Umbilical cord (tissue), 2 donors: ENCODE results near the gene ANKRD35. TPM values are rescaled to one million over a fixed set of nuclear protein-coding genes. Genes with fewer than 3 reads are reported as not detected.

ENCODE experiments used
- DNase-seq: peaks from one replicate; pipeline ENCODE4 v3.0.0-alpha.2; 2015; ENCODE audit warnings: low spot score
- total RNA-seq: library from RNA; depleted of rRNA; stranded (reverse); fragments of >200 nt; gene quantifications from one replicate; pipeline ENCODE4 v1.2.3, GENCODE V29; 2014; ENCODE audit warnings: low replicate concordance; ENCODE audit not compliant: insufficient read depth

Gene ANKRD35
- total RNA-seq, 1 donor from 2014 or later = 0.72 TPM

DNA sequence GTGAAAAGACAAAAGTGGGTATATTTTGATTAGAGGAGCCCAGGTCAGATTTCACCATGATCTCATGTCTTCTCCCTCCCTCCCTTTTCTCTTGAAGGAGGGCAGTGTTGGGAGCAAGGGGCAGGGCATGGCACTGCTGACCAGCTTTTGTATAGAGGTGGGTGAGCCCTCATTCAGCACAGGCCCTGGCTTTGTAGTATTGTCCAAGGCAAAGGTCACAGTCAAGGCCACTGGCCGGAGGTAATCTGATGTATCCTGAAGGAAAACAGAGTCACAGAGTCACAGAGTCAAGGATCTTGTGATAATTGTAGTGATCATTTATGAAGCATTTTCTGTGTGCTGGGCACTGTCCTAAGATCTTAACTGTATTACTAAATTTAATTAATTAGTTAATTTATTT lies 12.3 kb upstream of the ANKRD35 start:
- DNase-seq = no peak

DNA sequence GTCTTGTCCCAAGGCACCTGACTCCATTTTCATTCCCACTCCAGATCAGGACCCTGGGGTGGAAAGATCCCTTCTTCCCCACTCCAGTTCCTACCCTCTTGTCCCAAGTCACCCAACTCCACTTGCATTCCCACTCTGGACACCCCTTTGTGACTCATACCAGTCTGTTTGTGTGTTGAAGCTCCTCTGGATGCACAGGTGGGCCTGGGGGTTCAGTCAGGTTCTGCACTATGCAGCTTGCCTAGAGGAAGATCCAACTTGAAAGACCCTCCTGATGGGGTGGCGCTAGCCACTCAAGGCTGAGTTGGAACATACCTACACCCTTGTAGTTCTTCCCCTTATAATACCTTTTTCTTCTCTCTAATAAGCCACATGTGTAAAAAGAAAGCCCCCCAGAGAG lies 9.8 kb upstream of the ANKRD35 start:
- DNase-seq = no peak

DNA sequence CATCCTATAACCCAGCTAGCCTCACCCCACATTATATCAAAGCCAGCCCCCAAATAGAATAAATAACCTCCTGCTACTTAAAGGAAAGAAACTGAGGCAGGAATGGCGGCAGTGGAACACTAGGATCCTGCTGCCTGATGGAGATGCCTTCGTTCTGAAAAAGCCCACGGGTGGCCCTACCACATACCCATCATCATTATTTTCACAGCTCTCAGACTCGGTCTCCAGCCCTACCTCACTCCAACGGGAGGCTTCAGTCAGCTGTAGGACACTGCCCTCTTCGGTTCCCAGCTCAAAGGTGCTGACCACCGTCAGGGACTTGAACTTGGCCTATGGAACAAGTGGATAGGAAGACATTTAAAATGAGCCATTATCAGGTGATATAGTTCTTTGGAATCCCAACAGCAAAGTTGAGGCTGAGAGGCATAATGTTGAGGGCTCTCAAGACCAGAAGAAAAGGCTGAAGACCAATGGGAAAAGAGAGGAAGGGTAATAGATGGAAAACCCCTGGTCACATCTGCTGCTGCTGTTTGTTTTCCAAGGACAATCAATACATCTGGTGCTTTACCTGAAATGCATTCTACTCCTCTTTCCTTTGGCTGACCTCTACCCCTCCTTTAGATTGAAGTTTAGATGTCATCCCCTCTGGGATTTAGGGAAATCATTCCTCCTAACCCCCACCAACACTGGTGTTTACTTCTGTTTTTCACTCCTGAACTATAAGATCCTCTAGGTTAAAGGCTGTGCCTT lies 7.8 kb upstream of the ANKRD35 start:
- DNase-seq = no peak

DNA sequence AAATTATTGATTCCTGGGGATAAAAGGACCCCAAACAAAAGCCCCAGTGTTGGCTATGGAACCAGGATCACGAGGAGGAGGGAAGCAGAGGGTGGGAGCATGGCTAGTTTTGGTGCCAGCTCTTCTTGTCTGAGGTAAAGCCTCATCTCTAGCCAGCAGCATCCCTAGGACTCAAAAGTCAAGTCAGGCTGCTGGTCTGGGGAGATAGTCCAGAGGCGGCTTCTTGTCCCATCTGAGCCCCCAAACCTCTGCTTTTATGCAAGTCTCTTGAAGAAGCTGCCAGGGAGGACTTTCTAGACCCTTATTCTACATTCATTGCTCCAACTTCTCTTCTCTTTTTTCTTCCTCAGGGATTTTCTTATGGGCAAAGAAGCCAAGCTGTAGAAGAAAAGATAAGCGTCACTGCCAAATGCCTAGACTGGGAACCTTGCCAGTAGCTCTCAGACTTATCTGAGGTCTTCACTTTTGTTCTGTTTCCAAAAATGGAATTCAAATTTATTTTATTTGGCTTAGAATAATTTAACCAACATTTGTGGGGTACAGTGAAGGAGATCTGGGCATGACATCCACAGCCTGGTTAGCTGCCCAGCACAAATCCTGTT lies 6.9 kb upstream of the ANKRD35 start:
- DNase-seq = peak; percentile 87

DNA sequence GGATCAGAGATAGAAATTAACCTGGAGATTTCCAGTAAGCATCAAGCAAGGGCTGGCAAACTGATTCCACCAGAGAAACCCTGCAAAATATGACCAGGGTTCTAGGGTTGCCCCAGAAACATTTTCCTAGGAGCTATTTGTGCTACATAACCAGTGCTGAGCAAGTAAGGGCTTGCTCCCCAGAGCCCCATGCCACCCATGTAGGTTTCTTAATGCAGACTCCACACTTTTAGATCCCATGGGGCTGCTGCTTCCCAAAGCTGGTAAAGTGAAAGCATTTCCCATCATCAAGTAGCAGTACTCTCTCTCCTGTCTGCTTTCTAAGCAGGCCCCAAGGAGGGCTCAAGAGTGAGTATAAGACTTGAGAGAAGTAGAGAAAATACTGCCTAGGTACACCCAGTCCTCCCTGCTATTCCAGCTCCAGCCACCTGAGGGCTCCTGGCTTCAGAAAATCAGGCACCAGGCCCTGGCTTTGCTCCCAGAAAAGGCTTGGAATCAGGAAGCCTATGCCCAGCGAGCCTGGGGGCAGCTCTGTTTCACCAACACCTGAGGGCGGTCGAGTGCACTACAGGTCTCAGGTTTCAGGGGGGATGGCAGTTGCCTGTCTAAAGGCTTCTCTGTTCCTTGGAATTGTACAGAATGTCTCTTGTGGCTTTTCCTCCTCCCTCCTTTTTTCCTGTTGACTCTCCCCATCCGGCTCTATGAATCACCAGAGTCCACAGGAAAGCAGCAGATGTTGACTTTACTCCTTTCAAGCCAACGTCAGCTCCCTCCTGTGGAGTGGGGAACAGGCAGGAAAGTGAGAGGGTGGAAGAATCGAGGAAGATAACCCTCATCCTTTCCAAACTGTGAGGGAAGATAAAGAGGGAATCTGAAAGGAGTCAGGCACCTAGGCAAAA lies 6.2 kb upstream of the ANKRD35 start:
- peak; percentile 96 for DNase-seq

DNA sequence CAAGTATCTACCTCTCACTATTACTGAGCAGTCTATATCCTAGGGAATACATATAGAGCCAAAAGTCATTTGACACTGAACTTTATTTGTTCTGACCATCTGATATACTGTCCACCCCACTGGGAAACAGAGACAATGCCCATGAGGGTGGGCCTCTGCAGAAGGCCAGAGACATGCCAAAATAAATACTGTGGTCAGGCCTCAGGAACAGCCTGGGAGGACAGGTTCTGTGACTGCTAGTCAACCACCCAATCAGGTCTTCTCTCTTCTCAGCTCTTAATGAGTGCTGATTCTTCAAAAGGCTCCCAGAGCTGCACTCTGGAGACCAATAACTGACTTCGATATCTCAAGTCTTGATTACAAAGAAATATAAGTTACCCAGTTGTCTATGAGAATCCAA lies 5.5 kb upstream of the ANKRD35 start:
- peak; percentile 24 for DNase-seq

DNA sequence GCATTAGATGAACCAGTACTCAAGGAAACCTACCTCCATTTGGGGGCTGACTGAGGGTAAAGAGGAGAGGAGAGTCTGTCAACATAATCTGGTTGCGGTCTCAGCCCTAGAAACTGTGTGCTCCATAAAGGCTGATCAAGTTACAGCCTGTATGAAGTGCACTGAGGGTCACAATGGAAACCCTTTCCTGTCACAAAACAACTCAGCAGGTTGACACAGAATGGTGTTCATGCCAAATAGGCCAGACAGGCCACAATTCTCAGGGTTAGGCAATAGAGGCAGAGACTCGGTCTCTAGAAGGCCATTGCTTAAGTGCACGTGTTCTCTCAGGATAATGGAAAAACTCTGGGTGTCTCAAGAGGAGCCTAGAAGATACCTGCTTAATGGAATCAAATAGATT lies 4.1 kb upstream of the ANKRD35 start:
- DNase-seq = no peak

DNA sequence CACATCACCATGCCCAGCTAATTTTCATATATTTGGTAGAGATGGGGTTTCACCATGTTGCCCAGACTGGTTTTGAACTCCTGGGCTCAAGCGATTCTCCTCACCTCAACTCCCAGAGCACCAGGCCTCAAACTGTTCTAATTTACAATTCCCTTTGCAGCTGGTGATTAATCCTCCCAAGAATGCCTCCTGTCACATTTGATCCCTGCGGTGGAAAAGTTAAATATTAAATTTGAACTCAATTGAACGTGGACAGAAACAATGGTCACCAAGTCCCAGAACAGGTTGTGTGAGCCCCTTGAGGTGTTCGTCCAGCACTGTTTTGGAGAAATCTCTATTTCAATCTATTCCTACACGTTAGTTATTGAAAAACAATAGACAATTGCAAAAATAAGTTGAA lies 2.0 kb upstream of the ANKRD35 start:
- DNase-seq = no peak

DNA sequence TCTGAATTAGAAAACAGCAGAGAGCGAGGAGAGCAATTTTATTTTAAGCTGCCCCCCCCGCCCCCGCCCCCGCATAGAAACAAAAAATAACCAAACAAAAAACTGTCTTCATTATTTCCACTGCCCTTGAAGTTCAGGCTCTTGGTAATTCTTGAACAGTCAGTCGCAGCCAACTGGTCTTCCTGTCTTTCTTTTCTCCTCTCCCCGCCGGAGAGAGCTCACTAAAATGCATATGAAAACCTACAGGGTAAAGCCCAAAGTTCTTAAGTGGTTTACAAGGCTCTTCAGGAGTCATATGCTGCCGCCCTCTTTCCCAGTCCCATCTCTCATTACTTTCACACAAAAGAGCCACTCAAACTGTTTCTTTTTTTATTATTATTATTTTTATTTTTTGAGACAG lies 1.1 kb upstream of the ANKRD35 start:
- no peak for DNase-seq

DNA sequence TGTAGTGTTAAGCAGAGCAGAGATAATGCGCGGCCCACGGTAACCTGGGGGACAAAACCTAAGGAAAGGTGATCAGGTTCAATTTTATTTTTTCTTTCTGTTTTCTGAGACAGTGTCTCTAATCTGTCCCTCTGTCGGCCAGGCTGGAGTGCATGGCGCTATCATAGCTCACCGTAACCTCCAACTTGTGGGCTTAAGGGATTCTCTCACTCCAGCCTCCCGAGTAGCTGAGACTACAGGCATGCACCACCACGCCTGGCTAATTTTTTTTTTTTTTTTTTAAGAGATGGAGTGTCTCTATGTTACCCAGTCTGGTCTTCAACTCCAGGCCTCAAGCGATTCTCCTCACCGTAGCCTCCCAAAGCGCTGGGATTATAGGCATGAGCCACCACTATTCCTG lies 724 bp upstream of the ANKRD35 start:
- DNase-seq = no peak

DNA sequence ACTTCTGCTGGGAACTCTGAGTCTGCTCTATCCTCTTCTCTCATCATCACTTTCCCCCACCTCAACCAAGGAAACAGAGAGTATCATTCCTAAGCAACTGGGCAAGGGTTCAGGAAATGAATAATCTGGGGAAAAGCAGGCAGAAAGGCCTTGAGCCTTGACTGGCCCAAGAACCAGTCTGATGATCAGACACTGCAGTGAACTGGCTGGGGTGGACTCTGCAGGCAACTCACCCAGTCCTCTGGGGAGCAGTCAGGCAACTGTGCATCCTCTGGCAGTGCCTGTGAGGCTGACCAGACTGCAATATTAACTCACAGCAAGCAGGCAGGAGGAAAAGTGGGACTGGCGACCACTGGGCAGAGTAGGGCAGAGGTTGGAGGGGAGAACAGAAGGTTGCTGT lies 991 bp downstream of the ANKRD35 start:
- no peak for DNase-seq

DNA sequence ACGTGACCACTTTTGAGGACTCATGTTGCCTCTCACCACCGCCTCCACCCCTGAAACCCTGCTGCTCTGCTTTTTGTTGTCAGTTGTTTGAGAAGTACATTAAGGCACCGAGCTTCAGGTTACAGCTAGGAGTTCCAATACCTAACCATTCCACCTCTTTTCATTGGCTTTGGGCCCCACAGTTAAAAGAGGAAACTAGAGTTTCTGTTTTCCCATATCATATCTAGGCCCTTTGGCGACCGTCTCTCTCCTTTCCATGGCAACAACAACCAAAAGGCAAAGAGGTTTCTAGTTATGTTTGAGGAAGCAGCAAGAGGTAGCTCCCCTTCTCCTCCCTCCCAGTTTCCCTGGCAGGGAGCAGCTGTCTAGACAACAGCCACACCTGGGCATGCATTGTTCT lies 5.9 kb downstream of the ANKRD35 start:
- DNase-seq = no peak

DNA sequence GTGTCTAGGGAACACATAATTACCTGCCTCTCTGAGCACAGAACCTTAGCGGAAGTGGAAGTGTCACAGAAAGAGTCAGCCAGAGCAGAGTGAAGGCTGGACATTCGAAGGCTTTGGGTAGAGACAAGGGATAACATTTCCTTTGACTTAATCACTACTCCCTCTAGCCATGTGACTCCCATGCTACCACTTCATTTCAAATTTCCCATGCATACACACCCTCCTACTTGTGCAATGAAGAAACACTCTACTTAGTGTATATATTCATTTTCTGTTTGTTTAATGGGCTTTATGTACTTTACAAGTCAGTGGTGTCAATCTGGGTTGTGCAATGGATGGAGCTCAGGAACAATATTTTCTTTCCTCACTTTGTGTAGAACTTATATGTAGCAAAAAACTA lies 6.9 kb downstream of the ANKRD35 start:
- DNase-seq = no peak

DNA sequence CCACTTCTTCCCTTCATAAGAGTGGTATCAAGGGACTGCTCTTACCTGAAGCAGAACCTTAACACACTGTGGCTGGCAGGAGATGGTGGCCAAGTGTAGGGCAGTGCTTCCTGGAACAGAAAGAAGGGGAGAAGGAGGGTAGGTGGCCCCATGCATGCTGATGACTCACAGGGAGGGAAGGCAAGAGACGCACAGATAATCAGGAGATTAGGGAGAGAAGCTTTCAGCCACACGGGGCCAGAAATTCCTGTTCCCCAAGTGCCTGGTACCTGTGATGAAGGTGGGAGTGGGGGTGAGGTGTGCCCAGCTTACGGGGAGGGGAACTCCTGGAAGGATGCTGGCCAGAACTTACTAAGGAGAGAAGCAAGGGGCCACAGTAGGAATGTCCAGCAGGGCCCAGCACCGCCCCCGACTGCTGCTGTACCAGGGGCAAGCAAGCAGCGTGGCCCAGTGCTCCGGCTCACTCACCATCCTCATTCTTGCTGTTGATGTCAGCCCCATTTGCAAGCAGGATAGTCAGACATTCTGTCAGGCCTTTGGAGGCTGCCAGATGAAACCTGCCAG lies 7.7 kb downstream of the ANKRD35 start:
- peak; percentile 22 for DNase-seq

DNA sequence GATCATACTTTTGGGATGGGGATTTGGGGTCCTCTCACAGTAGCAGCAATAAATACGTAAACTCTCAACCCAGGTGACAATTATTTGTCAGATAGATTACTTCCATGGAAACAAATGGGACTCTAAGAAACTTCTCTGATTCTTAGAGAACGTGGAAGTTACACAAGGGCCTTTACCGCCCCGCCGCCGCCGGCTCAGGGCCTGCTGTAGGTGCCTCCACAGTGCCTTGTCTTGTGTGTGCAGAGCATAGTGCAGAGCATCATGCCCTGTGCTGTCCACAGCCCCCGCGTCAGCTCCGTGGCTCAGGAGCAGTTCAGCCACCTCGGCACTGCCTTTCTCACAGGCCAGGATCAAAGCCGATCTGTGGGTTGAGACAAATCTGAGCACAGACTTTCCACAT lies 11.0 kb downstream of the ANKRD35 start:
- no peak for DNase-seq

DNA sequence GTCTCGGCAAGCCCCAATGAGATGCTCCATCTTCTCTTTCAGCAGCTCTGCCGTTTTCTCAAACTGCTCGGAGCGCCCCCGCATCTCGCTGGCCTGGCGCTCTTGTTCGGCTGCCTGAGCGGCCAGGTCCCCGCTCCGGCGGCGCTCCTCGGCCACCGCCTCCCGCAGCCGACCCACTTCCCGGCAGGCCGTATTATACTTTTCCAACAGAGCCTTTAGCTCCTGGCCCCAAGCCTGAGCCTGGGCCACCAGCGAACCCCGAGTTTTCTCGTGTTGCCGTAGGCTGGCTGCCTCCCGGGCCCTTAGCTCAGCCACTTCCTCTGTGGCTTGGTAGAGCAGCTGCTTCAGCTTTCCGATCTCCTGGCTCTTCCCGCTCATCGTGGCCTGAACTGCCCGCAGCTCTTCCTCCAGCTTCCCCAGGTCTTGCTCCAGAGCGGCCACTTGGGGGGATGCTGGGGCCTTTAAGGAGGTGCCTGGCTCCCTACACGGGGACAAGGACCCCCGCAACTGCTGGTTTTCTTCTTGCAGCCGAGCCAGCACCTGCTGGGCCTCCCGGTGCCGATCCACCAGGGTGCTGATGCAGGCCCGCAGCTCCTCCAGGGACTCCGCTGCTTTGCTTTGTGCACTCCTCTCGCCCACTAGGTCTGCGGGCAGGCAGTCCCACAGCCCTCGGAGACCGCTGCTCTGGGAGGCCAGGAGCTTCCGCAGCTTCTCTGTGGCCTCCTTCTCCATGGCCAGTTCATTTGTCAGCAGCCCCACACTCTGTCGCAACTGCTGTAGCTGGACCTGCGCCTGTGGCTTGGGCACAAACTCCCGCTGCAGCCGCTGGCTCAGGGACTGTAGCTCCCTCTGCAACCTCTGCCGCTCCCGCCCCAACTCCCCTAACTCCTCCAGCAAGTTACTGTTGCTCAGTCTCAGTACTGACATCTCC lies 13.4 kb downstream of the ANKRD35 start:
- DNase-seq = peak; percentile 70

DNA sequence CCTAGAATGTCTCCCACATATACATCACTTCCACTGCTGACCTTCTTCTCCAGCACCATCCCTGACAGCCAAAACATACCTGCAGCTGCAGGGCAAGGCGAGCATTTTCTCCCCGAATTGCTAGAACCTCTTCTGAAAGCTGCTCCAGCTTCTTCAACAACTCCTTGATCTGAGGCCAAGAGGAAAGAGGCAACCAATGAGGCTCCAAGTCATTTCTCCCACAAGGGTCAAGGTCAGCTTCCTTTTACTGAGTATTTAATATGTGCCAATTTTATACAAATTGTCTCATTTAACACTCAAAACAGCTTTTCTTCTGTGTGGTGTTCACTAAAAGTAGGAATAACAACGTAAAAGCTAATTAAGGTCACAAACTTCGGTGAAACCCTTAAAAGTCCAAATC lies 17.4 kb downstream of the ANKRD35 start:
- DNase-seq = no peak

DNA sequence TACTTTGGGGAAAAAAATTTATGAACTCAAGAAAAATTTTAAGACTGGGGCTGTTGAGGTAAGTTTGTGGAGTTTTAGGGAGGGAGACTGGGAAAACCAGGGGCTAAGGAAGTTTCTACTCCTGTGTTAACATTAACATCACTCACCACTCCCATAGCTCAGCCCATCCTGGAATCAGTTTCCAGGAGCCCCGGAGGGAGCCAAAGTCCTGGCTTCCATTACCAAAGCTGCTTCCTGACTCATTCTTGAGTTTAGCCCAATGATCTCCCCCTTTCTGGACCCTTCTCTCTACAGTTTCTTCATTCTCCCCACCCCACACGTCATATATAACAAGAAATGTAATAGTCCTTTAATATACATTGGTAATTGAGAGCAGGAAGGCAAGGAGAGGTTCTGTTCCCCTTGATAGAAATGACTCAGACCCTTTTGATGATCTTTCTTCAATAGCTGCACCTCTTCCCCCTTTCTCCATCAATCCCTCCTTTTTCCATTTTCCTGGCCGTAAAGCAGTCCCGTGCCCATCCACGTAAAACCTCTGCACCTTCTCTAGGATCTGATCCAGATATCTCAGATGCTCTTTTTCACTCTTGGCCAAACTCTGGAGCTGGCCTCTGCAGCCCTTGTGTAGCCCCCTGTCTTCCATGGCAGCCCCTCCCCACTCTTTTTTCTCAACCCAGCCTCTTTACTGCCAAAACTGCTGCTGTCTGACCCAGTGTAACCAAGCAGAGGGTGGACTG lies 22.2 kb downstream of the ANKRD35 start:
- no peak for DNase-seq

DNA sequence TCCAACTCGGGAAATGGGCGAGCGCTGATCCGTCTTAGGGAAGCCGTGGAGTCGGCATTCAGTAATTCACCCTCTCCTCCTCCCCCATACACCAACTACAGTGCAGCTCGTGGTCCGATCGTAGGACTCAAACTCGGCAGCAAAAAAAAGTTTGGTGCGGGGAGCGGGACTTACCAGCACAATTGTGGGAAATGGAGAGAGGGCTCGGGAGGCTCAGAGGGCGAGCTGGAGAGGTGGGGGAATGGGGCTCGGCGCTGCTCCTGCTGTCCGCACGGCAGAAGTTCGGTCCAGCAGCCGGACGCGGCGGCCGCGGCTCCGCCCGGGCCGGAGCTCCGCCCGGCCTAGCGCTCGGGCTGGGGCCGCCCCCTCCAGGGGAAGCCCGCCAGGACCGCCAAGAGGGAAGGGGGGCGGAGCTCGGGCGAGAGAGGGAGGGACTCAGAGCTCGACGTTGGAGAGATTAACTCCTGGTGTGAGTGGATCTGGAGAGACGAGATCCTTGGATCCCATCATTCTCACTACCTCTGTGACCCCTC lies 26.1 kb downstream of the ANKRD35 start:
- DNase-seq = peak; percentile 96

DNA sequence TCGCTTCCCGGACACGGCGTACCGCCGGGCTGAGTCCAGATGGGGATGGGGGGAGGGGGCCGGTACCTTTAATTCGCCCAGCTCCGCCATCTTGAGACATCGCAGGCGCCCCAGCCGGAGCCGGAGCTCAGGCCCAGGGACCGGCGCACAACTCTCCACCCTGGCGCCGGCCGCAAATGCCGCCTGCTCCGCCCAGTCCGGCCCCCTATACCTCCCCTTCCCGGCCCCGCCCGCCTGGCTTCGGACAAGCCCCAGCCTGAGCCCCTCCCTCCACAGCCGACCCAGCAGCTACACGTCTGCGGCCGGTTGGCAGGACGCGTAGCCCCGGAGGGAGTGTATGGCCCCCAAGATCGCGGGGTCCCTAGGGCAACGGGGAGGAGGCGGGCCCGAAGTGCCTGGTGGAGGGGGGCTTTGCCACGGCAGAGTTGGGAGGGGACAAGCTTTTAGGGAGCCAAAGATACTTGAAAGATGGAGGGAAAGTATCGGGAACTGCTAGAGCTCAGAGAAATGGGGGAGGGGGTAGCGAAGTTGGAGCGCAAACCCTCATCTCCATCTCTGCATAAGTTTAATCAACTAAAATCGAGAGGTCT lies 26.7 kb downstream of the ANKRD35 start, which contains the start of gene PIAS3:
Gene PIAS3, minus strand, starts transcription at position 181 of the 590 bp plus-strand sequence. Its CDS starts 91 bp downstream, at position 90.
- peak; percentile 99 for DNase-seq
